ENCODE data around the gene CDC42EP5.

The CDC42EP5 gene

DNA sequence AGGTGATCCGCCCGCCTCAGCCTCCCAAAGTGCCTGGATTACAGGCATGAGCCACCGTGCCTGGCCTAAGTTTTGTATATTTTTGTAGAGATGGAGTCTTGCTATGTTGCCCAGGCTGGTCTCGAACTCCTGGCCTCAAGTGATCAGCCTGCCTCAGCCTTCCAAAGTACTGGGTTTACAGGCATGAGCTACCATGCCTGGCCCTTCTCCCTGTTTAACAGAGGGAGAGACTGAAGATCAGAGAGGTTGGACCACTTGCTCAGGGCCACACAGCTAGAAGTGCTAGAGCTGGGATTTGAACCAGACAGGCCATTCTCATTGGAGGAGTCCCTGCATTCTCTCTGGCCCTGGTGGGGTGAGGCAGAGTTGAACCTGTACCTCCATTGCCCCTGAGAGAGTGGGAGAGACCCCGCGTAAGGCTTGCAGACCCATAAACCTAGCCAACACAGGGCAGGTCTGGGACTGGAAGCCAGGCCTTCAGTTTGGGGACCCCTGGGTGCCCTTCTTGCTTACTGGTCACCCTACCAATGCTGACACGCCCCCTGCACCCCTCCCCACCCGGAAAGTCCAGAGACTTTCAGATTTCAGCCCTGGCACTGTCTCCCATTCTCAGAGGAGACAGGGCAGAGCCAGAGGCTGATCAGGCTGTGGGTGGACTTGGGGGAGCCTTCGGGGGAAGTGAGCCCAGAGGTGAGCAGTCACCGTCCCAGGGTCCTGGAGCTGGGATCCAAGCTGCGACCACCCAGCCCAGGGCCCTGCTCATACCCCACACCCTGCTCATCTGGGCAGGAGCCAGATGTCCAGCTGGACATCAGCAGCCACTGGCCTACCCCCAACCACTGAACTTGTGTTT, 44.5 kb downstream of the CDC42EP5 start:
- DNase-seq (ENCODE audit: low read depth in 2 of 2, low spot score in 1 of 2): no peak

DNA sequence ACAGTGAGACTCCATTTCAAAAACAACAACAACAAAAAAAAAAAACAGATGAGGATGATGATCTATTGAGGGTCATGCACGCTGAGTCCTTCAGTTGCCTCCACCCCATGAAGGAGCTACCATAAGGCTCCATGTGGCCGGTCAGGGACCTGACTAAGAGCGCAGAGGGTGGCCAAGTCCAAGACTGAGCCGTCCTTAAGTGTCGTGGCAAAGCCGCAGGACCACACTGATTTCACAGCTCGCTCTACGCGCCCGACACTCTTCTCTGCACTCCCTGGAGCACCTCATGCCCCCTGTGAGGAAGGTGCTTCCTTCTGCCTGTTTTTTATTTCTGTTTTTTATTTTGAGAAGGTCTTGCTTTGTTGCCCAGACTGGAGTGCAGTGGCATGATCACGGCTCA, 45.5 kb downstream of the CDC42EP5 start:
- DNase-seq (ENCODE audit: low read depth in 2 of 2, low spot score in 1 of 2): no peak

DNA sequence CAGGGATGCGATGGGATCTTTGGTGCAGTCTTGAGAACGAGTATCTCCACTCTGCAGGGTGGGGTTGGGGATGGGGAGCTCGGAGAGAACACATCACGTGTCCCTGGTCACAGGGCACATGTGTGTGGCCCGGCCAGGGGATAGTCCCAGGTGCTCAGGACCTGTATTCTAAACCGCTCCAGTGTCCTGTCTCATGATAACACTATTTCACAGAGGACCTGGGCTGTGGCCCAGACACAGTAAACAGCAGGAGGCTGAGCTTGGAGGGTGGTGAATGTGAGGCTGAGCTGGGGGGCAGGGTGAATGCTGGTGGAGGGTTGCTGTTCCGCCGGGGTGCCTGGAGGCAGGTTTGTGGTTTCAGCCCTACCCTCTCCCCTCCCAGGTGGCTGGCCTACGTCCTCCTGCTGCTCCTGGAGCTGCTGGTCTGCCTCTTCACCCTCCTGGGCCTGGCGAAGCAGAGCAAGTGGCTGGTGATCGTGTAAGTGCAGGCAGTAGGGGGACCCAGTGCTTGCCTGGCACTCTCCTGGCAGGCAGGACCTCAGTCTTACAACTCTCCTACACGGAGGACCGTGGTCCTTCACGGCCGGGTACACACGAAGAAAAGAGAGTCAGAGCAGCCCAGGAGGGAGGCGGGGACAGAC, 46.7 kb downstream of the CDC42EP5 start:
- no peak for DNase-seq (ENCODE audit: low read depth in 2 of 2, low spot score in 1 of 2)

DNA sequence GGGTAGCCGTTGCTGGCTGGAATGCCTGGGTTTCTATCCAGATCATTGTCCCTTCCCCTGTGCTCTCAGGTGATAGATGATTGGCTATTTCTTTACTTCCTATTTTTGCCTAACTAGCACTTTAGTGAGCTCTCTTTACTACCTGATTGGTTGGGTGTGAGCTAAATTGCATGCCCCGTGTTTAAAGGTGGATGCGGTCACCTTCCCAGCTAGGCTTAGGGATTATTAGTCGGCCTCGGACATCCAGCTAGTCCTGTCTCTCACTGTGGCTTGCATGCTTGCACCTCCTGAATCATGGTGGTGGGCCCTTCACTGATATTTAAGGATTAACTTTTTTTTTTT, 47.7 kb downstream of the CDC42EP5 start:
- DNase-seq (ENCODE audit: low read depth in 2 of 2, low spot score in 1 of 2): no peak

DNA sequence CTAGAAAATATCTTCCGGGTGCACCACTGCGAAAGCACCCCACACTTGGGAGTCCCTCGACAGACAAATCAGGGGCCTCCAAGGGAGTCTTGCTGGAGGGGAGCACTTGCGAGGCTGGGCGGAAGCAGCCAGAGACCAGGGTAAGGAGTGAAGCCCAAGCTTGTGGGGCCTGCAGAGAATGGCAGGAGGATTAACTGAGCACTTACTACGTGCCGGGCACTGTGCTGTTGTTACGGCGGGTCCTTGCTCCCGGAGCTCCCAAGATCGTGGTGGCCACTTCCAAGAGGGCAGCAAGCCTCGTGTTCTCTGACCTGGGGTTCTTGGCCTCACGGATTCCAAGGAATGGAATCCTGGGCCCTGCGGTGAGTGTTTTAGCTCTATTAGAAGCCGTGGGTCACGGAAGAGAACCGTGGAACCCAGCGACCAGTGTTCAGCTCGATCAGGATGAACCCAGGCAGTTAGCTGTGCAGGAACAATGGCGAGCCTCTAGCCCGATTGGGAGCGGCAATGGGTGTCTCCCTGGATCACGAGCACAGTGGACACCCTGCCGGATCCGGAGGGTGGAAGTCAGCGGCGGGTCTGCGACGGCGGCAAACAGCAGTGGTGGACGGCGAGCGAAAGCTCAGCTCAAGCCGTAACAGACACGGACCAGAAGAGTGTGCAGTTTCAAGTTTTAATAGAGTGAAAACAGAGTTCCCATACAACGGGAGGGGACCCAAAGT, 48.3 kb downstream of the CDC42EP5 start:
- DNase-seq (ENCODE audit: low read depth in 2 of 2, low spot score in 1 of 2): no peak

DNA sequence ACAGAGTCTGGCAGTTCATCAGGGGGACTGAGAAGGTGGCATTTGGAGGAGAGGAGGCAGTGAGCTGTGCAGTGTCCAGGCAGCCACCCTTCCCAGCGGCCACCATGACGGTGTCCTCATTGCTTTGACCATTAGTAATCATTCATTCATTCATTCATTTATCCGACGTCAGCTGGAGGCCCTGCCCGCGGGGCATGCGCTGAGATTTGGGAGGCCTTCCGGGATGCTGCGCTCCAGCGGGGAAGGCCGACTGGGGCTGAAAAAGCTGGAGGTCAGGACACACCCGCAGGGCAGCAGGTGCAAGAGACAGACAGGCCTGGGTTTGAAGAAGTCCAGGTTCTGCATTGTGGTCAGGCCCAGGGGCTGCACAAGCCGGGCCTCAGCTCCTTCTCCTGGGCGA, 48.9 kb downstream of the CDC42EP5 start:
- DNase-seq (ENCODE audit: low read depth in 2 of 2, low spot score in 1 of 2): no peak

DNA sequence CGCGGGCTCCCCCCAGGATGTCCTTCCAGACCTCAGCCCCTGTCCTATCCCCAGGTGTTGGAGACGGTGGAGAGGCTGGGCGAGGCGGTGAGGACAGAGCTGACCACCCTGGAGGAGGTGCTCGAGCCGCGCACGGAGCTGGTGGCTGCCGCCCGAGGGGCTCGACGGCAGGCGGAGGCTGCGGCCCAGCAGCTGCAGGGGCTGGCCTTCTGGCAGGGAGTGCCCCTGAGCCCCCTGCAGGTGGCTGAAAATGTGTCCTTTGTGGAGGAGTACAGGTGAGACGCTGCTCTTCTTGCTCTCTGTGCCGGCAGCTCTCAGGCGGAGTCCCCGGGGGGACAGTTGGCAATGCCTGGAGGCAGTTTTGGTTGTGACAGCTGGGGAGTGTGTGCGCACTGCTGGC, 51.0 kb downstream of the CDC42EP5 start:
- no peak for DNase-seq (ENCODE audit: low read depth in 2 of 2, low spot score in 1 of 2)

DNA sequence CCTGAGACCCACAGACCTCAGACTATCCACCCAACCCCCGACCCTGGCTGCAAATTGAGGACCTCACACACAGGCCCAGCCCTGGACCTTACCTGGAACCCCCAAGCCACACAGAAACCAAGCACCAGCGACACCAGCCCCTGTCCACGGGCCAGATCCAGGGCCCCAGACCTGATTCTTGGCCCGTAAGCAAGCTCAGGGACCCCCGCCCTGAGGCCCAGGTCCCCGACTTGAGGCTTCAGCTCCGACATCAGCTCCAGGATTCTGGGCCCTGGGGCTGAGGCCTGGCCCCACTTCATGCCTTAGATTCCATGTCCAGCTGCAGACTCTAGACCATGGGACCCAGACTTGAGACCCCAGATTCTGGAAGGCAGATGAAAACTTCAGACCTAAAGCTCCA, 51.6 kb downstream of the CDC42EP5 start:
- DNase-seq (ENCODE audit: low read depth in 2 of 2, low spot score in 1 of 2): no peak

DNA sequence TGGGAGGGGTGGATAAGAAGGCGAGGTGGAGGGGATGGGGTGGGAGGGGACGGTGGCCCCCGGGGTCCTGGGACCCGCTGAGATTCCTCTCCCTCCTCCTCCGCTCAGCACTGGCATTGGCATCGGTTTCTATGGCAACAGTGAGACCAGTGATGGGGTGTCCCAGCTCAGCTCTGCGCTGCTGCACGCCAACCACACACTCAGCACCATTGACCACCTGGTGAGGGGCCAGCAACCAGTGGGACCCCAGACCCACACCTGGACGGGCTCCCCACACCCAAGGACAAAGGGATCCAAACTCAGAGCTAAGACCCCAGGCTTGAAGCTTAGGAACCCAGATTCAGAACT, 52.0 kb downstream of the CDC42EP5 start:
- no peak for DNase-seq (ENCODE audit: low read depth in 2 of 2, low spot score in 1 of 2)

DNA sequence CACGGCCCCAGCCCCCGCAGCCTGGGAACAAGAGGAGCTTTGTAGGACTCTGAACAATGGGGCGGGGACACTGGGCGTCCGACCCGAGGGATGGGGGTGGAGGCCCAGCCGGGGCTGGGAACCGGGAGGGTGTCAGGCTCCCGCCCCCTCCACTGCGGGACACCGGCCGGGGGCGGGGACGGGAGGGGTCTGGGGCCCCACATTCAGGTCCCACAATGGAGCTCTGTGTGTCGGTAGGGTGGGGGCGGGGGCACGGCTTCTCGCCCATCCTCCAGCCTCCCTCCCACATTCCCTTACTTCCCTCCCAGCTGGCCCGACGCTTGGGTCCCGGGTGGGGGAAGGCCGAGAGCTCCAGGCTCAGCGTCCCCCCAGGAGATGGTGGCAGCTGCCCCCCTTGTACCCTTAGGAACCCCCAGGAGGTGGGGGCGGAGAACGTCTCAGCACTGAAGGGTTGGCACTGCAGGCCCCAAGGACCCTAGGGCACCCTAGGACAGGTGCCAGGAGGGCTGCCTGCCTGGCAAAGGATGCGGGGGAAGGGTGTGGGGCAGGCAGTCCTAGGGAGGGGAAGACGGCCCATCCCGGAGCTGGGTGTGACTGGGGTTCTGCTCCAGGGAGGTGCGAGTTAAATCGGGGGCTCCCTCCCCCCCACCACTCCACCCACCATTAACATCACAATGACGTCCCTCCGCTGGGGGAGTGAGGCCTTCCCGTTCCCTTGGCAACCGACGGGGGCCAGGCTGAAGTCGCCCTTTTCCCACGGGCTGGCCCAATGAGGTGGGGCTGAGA, 52.5 kb downstream of the CDC42EP5 start:
- DNase-seq (ENCODE audit: low read depth in 2 of 2, low spot score in 1 of 2): no peak

DNA sequence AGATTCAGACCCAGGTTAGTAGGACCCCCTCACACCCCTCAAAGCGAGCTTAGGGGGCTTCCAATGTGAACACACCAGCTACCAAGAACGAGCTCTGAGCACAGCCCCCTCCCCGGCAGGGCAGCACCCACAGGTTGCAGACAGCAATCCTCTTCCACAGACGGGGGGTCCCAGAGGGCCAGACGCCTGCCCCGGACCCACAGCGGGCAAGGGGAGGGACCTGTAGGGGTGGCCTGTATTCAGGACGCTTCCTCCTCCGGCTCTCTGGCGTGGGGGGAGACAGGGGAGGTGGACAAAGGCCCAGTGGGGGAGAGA, 53.1 kb downstream of the CDC42EP5 start:
- DNase-seq (ENCODE audit: low read depth in 2 of 2, low spot score in 1 of 2): no peak

DNA sequence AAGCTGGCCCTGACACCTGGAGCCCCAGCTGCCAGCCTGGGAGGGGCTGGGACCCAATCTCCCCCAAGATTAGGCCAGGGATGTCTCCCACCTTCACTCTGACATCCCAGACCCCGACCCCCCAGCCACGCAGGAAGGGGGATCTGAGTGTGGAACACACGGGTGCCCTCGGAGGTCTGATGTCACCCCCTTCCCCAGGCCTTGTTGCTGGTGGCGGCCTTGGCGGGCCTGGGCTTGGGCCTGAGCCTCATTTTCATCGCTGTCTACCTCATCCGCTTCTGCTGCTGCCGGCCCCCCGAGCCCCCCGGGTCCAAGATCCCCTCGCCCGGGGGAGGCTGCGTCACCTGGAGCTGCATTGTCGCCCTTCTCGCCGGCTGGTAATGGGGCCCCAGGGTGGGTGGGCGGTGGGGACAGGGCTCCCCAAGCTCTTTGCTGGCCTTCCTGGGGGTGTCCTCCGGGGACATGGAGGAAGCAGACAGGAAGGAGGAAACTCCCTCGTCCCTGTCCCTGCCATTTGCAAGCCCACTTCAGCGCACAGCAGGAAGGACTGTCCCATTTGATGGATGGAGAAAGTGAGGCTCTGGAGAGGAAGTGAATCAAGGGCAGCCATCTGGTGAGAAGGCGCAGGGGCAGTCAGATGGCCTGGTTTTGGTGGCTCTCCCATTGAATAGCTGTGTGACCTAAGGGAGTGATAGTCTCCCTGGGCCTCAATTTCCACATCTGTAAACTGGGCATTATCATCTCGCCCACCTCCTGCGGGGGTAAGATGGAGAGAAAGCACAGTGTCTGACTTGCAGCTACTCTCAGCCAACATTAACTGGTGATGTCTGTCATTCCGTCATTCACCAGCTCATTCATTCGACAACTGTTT, 53.9 kb downstream of the CDC42EP5 start:
- DNase-seq (ENCODE audit: low read depth in 2 of 2, low spot score in 1 of 2): no peak

DNA sequence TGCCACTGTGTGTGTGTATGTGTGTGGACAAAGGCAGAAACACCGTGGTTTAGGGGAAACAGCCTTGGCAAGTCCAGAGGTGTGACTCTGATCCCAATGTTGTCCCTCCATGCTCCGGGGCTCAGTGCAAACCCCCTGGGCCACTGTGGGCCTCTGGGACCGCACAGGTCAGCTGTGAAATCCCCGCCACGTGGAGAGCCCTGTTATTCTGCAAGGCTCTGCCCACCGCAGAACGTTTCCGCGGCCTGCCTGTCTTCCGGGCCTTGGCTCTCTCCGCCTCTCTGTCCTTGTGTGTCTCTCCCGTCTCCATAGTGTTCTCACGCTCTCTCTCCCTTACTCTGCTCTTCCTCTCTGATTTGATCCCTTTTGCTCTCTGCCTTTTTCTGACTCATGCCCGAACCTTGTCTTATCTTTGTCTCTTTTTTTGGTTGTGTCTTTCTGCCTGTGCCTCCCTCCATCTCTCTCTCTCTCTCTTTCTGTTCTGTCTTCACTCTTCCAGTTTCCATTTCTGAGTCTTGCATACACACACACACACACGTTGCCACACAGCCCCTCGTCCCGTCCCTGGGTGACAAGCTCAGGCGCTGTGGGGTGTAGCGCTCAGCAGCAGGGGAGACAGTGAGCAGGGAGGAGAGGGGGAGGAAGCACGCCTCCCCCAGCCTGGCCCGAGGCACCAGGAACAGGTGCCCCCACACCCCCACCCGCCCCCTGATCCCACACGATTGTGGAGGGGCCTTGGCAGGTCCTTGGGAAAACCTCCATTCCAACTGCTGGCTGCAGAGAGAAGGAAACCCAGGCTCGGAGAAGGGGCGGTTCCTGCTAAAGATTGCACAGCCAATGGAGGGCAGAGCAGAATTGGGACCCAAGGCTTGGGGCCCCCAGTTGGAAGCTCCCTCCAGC, 54.8 kb downstream of the CDC42EP5 start:
- DNase-seq (ENCODE audit: low read depth in 2 of 2, low spot score in 1 of 2): no peak

DNA sequence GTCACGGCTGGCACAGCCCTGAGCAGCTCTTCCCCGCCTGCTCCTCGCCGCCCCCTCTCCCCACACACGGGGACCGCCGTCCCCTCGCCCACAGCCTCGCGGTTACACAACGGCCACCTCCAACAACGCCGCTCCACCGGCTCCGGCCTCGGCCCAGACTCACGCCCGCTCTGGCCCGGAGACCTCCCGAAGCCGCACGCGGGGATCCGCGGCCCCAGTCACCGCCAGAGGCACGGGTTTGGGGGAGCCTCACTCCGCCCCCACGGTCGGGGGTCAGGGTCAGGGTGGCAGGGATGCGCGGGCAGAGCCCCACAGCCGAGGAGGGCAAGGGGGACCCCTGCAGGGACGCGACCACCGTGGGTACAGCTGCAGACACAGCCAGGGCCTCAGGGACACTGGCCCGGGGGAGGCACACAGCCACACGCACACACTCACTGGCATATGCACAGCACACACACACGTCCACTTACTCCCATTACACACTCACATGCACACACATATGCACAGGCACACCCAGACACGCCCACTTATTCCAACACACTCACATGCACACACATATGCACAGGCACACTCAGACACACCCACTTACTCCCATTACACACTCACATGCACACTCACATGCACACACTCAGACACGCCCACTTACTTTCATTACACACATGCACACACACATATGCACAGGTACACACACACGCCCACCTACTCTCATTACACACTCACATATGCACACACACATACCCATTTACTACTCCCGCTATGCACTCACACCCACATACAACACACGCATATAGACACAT, 56.2 kb downstream of the CDC42EP5 start:
- DNase-seq (ENCODE audit: low read depth in 2 of 2, low spot score in 1 of 2): no peak

DNA sequence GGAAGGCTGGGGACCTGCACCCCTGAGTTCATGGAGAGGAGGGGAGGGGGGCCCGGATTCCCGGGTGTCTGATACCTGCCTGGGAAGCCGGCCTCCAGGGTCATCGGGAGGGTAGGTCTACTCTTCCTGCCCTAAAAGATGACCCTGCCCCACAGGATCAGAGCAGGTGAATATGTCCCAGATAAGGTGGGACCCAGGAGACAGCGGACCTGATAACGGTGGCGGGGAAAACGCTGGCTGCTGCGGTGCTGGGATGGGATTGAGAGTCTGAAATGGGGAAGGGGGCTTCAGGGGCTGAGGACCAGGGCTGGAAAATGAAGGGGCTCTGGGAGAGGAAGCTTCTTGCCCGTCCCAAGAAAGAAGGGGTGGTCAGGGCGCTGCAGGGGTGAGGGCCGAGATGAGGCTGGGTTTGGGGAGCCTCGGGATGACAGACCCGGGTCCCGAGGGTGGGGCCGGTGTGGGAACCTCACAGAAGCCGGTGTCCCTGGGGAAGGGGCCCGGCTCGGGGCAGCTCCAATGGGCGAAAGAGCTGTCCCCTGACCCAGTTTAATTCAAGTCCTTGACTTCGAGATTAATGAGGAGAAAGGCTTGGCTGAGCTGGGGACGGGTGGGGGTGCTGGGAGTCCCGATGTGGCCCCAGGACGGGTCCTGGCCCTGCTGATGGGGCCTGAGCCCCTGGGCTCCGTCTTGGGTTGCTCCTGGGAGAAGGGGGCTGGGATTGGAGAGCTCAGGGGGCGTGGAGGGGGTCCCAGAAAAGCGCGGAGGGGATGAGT, 57.0 kb downstream of the CDC42EP5 start:
- DNase-seq (ENCODE audit: low read depth in 2 of 2, low spot score in 1 of 2): no peak

DNA sequence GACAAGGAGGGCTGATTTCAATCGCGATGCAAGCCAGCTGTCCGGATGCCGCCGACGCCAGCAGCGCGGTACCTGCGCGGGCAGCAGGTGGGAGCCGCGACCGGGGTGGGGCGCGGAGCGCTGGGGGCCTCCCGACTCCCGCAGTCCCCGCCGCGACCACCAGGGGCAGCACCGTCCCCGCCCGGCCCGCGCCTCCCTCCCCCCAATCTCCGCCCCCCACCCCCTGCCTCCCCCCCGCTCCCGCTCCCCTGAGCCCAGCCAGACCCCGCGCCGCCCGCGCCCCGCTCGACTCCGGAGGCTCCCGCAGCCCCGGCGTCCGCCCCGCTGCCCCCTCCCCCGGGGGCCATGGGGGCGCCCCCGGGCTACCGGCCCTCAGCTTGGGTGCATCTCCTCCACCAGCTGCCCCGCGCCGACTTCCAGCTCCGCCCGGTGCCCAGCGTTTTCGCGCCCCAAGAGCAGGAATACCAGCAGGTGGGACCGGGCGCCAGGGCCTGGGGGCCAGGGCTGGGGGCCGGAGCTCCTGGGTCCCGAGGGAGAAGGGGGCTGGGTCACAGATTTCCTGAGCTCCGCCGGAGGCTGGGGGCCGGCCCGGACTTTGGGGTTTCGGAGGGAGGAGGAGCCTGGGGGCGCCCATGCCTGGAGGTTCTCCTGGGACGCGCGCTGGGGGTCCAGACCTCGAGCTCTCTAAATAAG, 57.7 kb downstream of the CDC42EP5 start, which contains the start of gene TTYH1:
TTYH1 (plus strand) TSS at position 257 of the 693 bp plus-strand sequence; CDS start at position 346, 89 bp downstream.
- no peak for DNase-seq (ENCODE audit: low read depth in 2 of 2, low spot score in 1 of 2)
